Gastrocnemius medialis (tissue), 4 donors: ENCODE results near the gene BRWD1.

Experiments used
- CTCF ChIP-seq, 5 experiments: fragments of 450-650 bp in 3 of 5; fragments of 200-600 bp in 2 of 5; sonication (generic) in 2 of 5; IDR thresholded peaks in 4 of 5; conservative IDR thresholded peaks in 1 of 5; 1 replicate in 4 of 5; 2 replicates in 1 of 5; pipeline ENCODE4 v1.5.1; 2016 to 2019; ENCODE audit warnings: antibody characterized with exemption in 5 of 5, mild to moderate bottlenecking in 3 of 5, moderate library complexity in 3 of 5
- POLR2A ChIP-seq, 2 donors: fragments of 450-650 bp; IDR thresholded peaks; one replicate each; pipeline ENCODE4 v1.6.1; 2017; ENCODE audit warnings: antibody characterized with exemption in 2 of 2, mild to moderate bottlenecking in 2 of 2, moderate library complexity in 2 of 2

- TF ChIP-seq CTCF (IDR thresholded peaks at IDR 0.05 in 4 of 5, conservative IDR thresholded peaks at IDR 0.05 in 1 of 5) (no peak), POLR2A (IDR thresholded peaks at IDR 0.05) (no peak)
Observed at GRCh38 chr21:39318091-39318959, 4.9 kb upstream of the BRWD1 start.
